GM13976 (cell line): ENCODE data around the gene TRAPPC3.

Experiments
- DNase-seq: peaks from one replicate; pipeline ENCODE4 v3.0.0; 2012; ENCODE audit warnings: low spot score
- in situ Hi-C: fragments of 300-500 bp; cut with MboI; formaldehyde crosslinking; loops from one replicate; pipeline ENCODE4 v1.12.0; 2022; ENCODE audit warnings: low sequenced_read_pairs, mixed read lengths, inconsistent platforms; ENCODE audit not compliant: unreplicated experiment
- TF ChIP-seq, protein P1 (sequence below): IDR thresholded peaks from 2 replicates; pipeline ENCODE4 v1.5.1; 2012; ENCODE audit warnings: borderline replicate concordance, mild to moderate bottlenecking; ENCODE audit not compliant: insufficient read depth; ENCODE audit errors: extremely low read depth, missing control alignments, control extremely low read depth

The TRAPPC3 gene

GRCh38 chr1:36179220-36179600 is 29.9 kb upstream of the TRAPPC3 start:
- in situ Hi-C loops: no loop called here
- no peak for DNase-seq
- TF ChIP-seq, protein P1, sequence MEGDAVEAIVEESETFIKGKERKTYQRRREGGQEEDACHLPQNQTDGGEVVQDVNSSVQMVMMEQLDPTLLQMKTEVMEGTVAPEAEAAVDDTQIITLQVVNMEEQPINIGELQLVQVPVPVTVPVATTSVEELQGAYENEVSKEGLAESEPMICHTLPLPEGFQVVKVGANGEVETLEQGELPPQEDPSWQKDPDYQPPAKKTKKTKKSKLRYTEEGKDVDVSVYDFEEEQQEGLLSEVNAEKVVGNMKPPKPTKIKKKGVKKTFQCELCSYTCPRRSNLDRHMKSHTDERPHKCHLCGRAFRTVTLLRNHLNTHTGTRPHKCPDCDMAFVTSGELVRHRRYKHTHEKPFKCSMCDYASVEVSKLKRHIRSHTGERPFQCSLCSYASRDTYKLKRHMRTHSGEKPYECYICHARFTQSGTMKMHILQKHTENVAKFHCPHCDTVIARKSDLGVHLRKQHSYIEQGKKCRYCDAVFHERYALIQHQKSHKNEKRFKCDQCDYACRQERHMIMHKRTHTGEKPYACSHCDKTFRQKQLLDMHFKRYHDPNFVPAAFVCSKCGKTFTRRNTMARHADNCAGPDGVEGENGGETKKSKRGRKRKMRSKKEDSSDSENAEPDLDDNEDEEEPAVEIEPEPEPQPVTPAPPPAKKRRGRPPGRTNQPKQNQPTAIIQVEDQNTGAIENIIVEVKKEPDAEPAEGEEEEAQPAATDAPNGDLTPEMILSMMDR: no peak

- in situ Hi-C loops: no loop called here
- TF ChIP-seq, protein P1: no peak
- DNase-seq: no peak
Measured at GRCh38 chr1:36178471-36179219, 29.4 kb upstream of the TRAPPC3 start.

DNA sequence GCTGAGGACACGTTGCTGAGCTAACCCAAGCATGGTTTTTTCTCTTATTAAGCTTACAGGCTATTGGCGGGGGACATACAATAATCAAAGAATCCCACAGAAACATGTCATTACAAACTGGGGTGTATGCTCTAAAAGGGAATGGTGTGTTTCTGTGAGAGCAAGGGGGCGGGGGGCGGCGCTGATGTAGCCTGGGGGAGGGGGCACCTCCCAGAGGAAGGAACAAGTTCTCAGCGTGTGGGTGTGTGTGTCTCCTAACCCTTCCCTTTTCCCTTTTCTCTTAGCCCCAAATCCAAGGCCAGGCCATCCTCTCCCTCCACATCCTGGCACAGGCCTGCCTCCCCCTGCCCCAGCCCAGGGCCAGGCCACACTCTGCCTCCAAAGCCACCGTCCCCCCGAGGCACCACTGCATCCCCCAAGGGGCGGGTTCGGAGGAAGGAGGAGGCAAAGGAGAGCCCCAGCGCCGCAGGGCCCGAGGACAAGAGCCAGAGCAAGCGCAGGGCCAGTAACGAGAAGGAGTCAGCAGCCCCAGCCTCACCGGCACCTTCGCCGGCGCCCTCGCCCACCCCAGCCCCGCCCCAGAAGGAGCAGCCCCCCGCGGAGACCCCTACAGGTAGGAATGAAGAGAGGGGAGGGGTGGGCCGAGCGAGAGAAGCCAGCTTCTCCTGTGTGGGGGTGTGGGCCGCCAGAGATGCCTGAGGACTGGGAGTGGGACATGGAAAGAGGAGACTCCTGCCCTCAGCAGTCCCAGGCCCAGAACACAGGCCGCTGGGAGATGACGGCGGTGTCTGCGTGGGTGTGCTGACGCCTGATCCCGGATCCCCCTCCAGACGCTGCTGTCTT is 28.5 kb upstream of the TRAPPC3 start:
- in situ Hi-C loops: no loop called here
- no peak for DNase-seq

GRCh38 chr1:36176106-36176949 is 27.0 kb upstream of the TRAPPC3 start:
- in situ Hi-C loops: no loop called here
- TF ChIP-seq, protein P1: no peak
- no peak for DNase-seq

More for the DNA sequence above, 28.5 kb upstream of the TRAPPC3 start:
- TF ChIP-seq, protein P1: no peak

DNA sequence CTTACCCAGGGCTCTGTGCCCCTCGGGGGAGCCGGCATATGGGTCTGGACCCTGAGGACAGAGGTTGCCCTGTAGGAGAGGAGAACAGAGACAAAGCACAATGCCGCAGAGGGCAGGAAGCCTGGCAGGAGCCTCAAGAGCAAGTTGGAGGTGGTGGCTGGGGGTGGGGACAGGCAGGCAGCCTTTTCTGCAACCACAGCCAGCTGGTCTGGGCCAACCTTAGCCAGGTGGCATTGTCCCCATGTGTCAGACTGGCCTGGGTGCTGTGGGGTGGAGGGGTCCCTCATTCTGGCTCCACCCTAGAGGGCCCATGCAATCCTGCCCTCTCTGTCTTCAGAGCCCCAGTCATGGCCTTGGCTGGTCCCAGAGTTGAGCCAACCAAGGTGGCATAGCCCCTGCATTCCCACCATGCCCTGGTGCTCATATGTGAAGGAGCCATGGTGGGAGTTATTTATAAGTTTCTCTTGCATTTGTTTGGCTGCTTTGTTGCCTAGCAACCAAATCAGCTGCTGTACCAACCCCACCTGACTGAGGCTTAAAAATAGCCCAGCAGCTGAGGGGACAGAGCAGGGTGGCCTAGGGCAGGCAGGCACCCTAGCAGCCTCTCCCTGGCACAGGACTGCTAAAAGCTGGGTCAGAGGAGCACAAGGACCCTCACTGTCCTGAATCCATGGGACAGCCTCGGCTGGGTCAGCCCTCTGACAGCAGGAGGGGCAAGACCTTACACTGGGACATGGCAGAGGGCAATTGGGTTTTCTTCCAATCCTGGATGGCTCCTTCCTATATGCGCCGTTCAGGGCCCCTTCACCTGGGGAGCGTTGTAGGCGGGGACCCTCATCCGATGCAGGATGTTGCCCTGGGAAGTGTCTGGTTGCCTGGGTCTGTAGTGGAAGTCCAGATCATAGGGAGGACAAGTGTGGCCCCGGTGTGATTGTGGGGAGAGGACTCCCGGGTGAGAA is 26.1 kb upstream of the TRAPPC3 start:
- in situ Hi-C loops: no loop called here
- TF ChIP-seq, protein P1: no peak
- DNase-seq: no peak
